Breast epithelium (tissue), 3 donors: ENCODE results near the gene ARSD.

Experiments used
- POLR2AphosphoS5 ChIP-seq, 3 donors: sonication (generic); formaldehyde crosslinking; IDR thresholded peaks; one replicate each; pipeline ENCODE4 v1.6.1; 2017; ENCODE audit warnings: antibody characterized with exemption in 3 of 3
- TF ChIP-seq, protein P1 (sequence below), 3 donors: fragments of 450-650 bp; IDR thresholded peaks; one replicate each; pipeline ENCODE4 v1.5.1; 2016 to 2017; ENCODE audit warnings: antibody characterized with exemption in 3 of 3, mild to moderate bottlenecking in 3 of 3, moderate library complexity in 3 of 3

DNA sequence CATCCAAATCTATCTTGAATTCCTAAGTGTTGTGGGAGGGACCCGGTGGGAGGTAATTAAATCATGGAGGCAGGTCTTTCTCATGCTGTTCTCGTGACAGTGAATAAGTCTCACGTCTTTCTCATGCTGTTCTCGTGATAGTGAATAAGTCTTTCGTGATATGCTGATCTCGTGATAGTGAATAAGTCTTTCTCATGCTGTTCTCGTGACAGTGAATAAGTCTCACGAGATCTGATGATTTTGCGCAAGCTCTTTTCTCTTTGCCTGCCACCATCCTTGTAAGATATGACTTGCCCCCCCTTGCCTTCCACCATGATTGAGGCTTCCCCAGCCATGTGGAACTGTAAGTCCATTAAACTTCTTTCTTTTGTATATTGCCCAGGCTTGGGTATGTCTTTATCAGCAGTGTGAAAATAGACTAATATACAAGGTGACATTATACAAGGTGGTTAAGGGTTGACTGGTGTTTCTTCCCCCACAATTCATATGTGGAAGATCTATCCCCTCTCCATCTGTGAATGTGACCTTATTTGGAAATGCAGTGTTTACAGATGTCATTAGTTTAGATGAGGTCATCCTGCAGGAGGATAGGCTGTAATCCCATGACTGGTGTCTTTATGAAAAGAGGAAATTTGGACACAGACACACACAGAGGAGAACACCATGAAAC, 27.6 kb downstream of the ARSD start:
- TF ChIP-seq, protein P1, sequence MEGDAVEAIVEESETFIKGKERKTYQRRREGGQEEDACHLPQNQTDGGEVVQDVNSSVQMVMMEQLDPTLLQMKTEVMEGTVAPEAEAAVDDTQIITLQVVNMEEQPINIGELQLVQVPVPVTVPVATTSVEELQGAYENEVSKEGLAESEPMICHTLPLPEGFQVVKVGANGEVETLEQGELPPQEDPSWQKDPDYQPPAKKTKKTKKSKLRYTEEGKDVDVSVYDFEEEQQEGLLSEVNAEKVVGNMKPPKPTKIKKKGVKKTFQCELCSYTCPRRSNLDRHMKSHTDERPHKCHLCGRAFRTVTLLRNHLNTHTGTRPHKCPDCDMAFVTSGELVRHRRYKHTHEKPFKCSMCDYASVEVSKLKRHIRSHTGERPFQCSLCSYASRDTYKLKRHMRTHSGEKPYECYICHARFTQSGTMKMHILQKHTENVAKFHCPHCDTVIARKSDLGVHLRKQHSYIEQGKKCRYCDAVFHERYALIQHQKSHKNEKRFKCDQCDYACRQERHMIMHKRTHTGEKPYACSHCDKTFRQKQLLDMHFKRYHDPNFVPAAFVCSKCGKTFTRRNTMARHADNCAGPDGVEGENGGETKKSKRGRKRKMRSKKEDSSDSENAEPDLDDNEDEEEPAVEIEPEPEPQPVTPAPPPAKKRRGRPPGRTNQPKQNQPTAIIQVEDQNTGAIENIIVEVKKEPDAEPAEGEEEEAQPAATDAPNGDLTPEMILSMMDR (IDR thresholded peaks at IDR 0.05), result no peak
- TF ChIP-seq POLR2AphosphoS5 (IDR thresholded peaks at IDR 0.05), result no peak
